H1 (cell line): Measurements from ENCODE around the gene CD300E. TPM values are rescaled to one million over a fixed set of nuclear protein-coding genes. Genes with fewer than 3 reads are reported as not detected.

ENCODE experiments used
- CTCF ChIA-PET: fragments of 300-600 bp; sonication (Branson Sonifier 250); formaldehyde crosslinking; loops from one replicate; lab custom pipeline; 2021; ENCODE audit not compliant: partially characterized antibody; lab: Charles Lee
- POLR2A ChIA-PET: fragments of 300-600 bp; sonication (Branson Sonifier 250); formaldehyde crosslinking; loops from one replicate; lab custom pipeline; 2021; ENCODE audit warnings: inconsistent platforms; ENCODE audit not compliant: partially characterized antibody; lab: Charles Lee
- DNase-seq, 2 experiments: peaks; one replicate each; pipeline versions ENCODE4 v3.0.0 to v3.0.0-alpha.2; 2010 to 2022; ENCODE audit warnings: low spot score in 2 of 2, low read depth in 1 of 2, mixed read lengths in 1 of 2
- FAIRE-seq: peaks from 2 replicates; lab custom pipeline; 2011; peaks lifted over from hg19 to GRCh38; lab: Jason Lieb, UNC
- H2AFZ ChIP-seq: 2 replicates; pipeline ENCODE4 v1.8.1; 2012; ENCODE audit warnings: low read length, inconsistent platforms
- H2AK5ac ChIP-seq: 2 replicates; pipeline ENCODE4 v1.6.1; 2013; ENCODE audit warnings: low read depth, low read length
- H2BK120ac ChIP-seq: replicated peaks from 2 replicates; pipeline ENCODE3; 2013; ENCODE audit warnings: low read depth, low read length, inconsistent platforms
- H2BK12ac ChIP-seq: 2 replicates; pipeline ENCODE4 v1.6.1; 2013; ENCODE audit warnings: low read depth, low read length
- H2BK15ac ChIP-seq: 2 replicates; pipeline ENCODE4 v1.6.1; 2013; ENCODE audit warnings: low read length
- H2BK20ac ChIP-seq: 2 replicates; pipeline ENCODE4 v1.6.1; 2013; ENCODE audit warnings: low read length
- H2BK5ac ChIP-seq: 2 replicates; pipeline ENCODE4 v1.6.1; 2013; ENCODE audit warnings: low read depth, low read length
- H3K14ac ChIP-seq: 2 replicates; pipeline ENCODE4 v1.6.1; 2013; ENCODE audit warnings: inconsistent platforms; ENCODE audit not compliant: insufficient read length
- H3K18ac ChIP-seq: 2 replicates; pipeline ENCODE4 v1.6.1; 2013; ENCODE audit warnings: low read length; ENCODE audit errors: extremely low read depth
- H3K23ac ChIP-seq: 2 replicates; pipeline ENCODE4 v1.6.1; 2013; ENCODE audit warnings: inconsistent platforms; ENCODE audit not compliant: insufficient read length
- H3K23me2 ChIP-seq: 2 replicates; pipeline ENCODE4 v1.6.1; 2013; ENCODE audit warnings: low read depth, low read length
- H3K27ac ChIP-seq: 2 replicates; pipeline ENCODE4 v1.6.1; 2011; ENCODE audit warnings: low read depth, low read length, inconsistent platforms
- H3K27me3 ChIP-seq, 4 experiments: replicated peaks in 1 of 4; 1 replicate in 1 of 4; 2 replicates in 3 of 4; pipeline versions ENCODE4 v1.6.1 to v1.8.1; 2011 to 2013; ENCODE audit warnings: low read length in 3 of 4, mild to moderate bottlenecking in 3 of 4, inconsistent platforms in 2 of 4, mixed read lengths in 2 of 4, moderate library complexity in 1 of 4; ENCODE audit not compliant: control insufficient read depth in 3 of 4, insufficient read depth in 3 of 4; ENCODE audit errors: extremely low read depth in 1 of 4
- H3K36me3 ChIP-seq, 4 experiments: 2 replicates each; pipeline versions ENCODE4 v1.6.1 to v1.8.1; 2011 to 2013; ENCODE audit warnings: mild to moderate bottlenecking in 4 of 4, low read length in 3 of 4, moderate library complexity in 2 of 4, control low read depth in 1 of 4, inconsistent platforms in 1 of 4; ENCODE audit not compliant: insufficient read depth in 4 of 4, control insufficient read depth in 2 of 4
- H3K4ac ChIP-seq: replicated peaks from 2 replicates; pipeline ENCODE3; 2013; ENCODE audit warnings: low read length, low read depth, mixed read lengths, inconsistent platforms; ENCODE audit not compliant: insufficient read length
- H3K4me1 ChIP-seq, 4 experiments: replicated peaks in 1 of 4; 1 replicate in 1 of 4; 2 replicates in 3 of 4; pipeline versions ENCODE4 v1.6.1 to v1.8.1; 2011 to 2013; ENCODE audit warnings: low read length in 3 of 4, inconsistent platforms in 2 of 4, mixed read lengths in 1 of 4; ENCODE audit not compliant: insufficient read depth in 4 of 4, control insufficient read depth in 3 of 4
- H3K4me2 ChIP-seq, 2 experiments: 2 replicates each; pipeline versions ENCODE4 v1.6.1 to v1.8.1; 2011 to 2013; ENCODE audit warnings: low read depth in 2 of 2, low read length in 2 of 2, control low read depth in 1 of 2, inconsistent platforms in 1 of 2, mild to moderate bottlenecking in 1 of 2; ENCODE audit not compliant: insufficient read depth in 1 of 2
- H3K4me3 ChIP-seq, 4 experiments: fragments of 200-600, 300-600 bp in 1 of 4; sonication (generic), shearing (Covaris generic), sonication (Bioruptor Twin) in 1 of 4; 2 replicates each; pipeline versions ENCODE4 v1.5.1 to v1.8.1; 2011 to 2016; ENCODE audit warnings: low read length in 4 of 4, low read depth in 3 of 4, control low read depth in 2 of 4, inconsistent platforms in 2 of 4, mild to moderate bottlenecking in 2 of 4, mixed read lengths in 1 of 4, moderate library complexity in 1 of 4; ENCODE audit not compliant: insufficient read depth in 2 of 4; ENCODE audit errors: extremely low read depth in 1 of 4
- H3K56ac ChIP-seq: replicated peaks from 2 replicates; pipeline ENCODE3; 2013; ENCODE audit warnings: low read depth, mild to moderate bottlenecking, mixed read lengths, low read length, inconsistent platforms; ENCODE audit not compliant: insufficient read length
- H3K79me1 ChIP-seq: 2 replicates; pipeline ENCODE4 v1.6.1; 2013; ENCODE audit warnings: low read depth, low read length, control low read depth
- H3K79me2 ChIP-seq, 2 experiments: 2 replicates each; pipeline versions ENCODE4 v1.6.1 to v1.8.1; 2012 to 2013; ENCODE audit warnings: low read length in 2 of 2, mild to moderate bottlenecking in 2 of 2, inconsistent platforms in 1 of 2; ENCODE audit not compliant: insufficient read depth in 2 of 2, control insufficient read depth in 1 of 2
- H3K9ac ChIP-seq, 4 experiments: replicated peaks in 1 of 4; 1 replicate in 1 of 4; 2 replicates in 3 of 4; pipeline versions ENCODE4 v1.6.1 to v1.8.1; 2011 to 2013; ENCODE audit warnings: low read depth in 3 of 4, low read length in 3 of 4, control low read depth in 2 of 4, mild to moderate bottlenecking in 2 of 4, moderate library complexity in 2 of 4, inconsistent platforms in 1 of 4; ENCODE audit errors: extremely low read depth in 1 of 4
- H3K9me3 ChIP-seq, 2 experiments: 2 replicates each; pipeline versions ENCODE4 v1.6.1 to v1.8.1; 2012 to 2013; ENCODE audit warnings: mild to moderate bottlenecking in 2 of 2, moderate library complexity in 2 of 2, control low read depth in 1 of 2, inconsistent platforms in 1 of 2, low read depth in 1 of 2, low read length in 1 of 2, mixed read lengths in 1 of 2; ENCODE audit not compliant: insufficient read depth in 2 of 2
- H4K20me1 ChIP-seq, 2 experiments: replicated peaks in 1 of 2; 2 replicates each; pipeline versions ENCODE3 to v1.8.1; 2011 to 2013; ENCODE audit warnings: inconsistent platforms in 2 of 2, low read length in 2 of 2, mild to moderate bottlenecking in 1 of 2; ENCODE audit not compliant: insufficient read depth in 2 of 2, control insufficient read depth in 1 of 2
- H4K5ac ChIP-seq: 2 replicates; pipeline ENCODE4 v1.6.1; 2013; ENCODE audit warnings: low read length, low read depth, mixed read lengths, inconsistent platforms; ENCODE audit not compliant: insufficient read length
- H4K8ac ChIP-seq: 2 replicates; pipeline ENCODE4 v1.8.0; 2013; ENCODE audit warnings: mild to moderate bottlenecking, moderate library complexity, low read length, inconsistent platforms; ENCODE audit not compliant: insufficient read depth; ENCODE audit errors: extremely low read depth
- H4K91ac ChIP-seq: replicated peaks from 2 replicates; pipeline ENCODE3; 2013; ENCODE audit warnings: low read length, mixed read lengths, inconsistent platforms; ENCODE audit not compliant: insufficient read length
- CREB1 ChIP-seq: IDR thresholded peaks from 2 replicates; pipeline ENCODE4 v1.6.1; 2012; ENCODE audit warnings: inconsistent platforms
- CTCF ChIP-seq, 3 experiments: IDR thresholded peaks; 1 replicate in 2 of 3; 2 replicates in 1 of 3; pipeline versions ENCODE4 v1.5.1 to v1.6.1; 2011; ENCODE audit warnings: low read length in 3 of 3, mild to moderate bottlenecking in 3 of 3, inconsistent platforms in 2 of 3, low read depth in 1 of 3, moderate library complexity in 1 of 3; ENCODE audit not compliant: insufficient read depth in 1 of 3; ENCODE audit errors: control extremely low read depth in 1 of 3
- EP300 ChIP-seq, 2 experiments: IDR thresholded peaks; 1 replicate in 1 of 2; 2 replicates in 1 of 2; pipeline ENCODE4 v1.6.1; 2011 to 2012; ENCODE audit warnings: low read depth in 2 of 2, low read length in 2 of 2, mild to moderate bottlenecking in 2 of 2, borderline replicate concordance in 1 of 2, inconsistent platforms in 1 of 2, moderate library complexity in 1 of 2
- KDM1A ChIP-seq: fragments of 200-600, 300-600 bp; sonication (generic); IDR thresholded peaks from 2 replicates; pipeline ENCODE4 v1.7.1; 2016; ENCODE audit warnings: mild to moderate bottlenecking, low read length, borderline replicate concordance
- RAD21 ChIP-seq, 2 experiments: IDR thresholded peaks in 1 of 2; conservative IDR thresholded peaks in 1 of 2; 2 replicates each; pipeline ENCODE4 v1.6.1; 2011; ENCODE audit warnings: low read depth in 2 of 2, low read length in 2 of 2, improper control_type of control experiment in 1 of 2, inconsistent platforms in 1 of 2, mild to moderate bottlenecking in 1 of 2, moderate library complexity in 1 of 2
- WGBS, 2 experiments: shearing (Covaris generic) in 1 of 2; methylation state at CpG; one replicate each; pipeline versions ENCODE4 v1.1.6 to v1.1.7; 2013 to 2015; ENCODE audit warnings: low lambda C conversion rate in 2 of 2, mixed read lengths in 2 of 2, inconsistent platforms in 1 of 2, low coverage in 1 of 2, missing lambda C conversion rate in 1 of 2; ENCODE audit not compliant: insufficient replicate concordance in 2 of 2, insufficient coverage in 1 of 2, insufficient read length in 1 of 2; ENCODE audit errors: extremely low coverage in 1 of 2, missing lambda C conversion rate in 1 of 2; 5-methylcytosine and 5-hydroxymethylcytosine counted together
- polyA plus RNA-seq, 7 experiments: library from polyadenylated mRNA; depleted of rRNA in 3 of 7; stranded (reverse) in 5 of 7; unstranded in 2 of 7; fragments of >200 nt in 5 of 7; fragments of 200-250 nt in 2 of 7; gene quantifications; 1 replicate in 5 of 7; 2 replicates in 1 of 7; 4 replicates in 1 of 7; pipeline versions ENCODE4 v1.2.1 to v1.2.3, GENCODE V29; 2011 to 2013; ENCODE audit warnings: missing spikeins in 2 of 7, mixed read lengths in 2 of 7
- total RNA-seq: library from RNA; stranded (reverse); fragmentation: NEBNext Ultra II Directional; extraction: Animal tissue kit (Norgen Biotek cat#: 25700); gene quantifications from 2 replicates; pipeline ENCODE4 v1.2.1, GENCODE V29; 2021

CD300E gene
- total and polyA plus RNA-seq, 2 of the 8 experiments (the other 6 are each of a cell fraction or from before 2014, with no cell fraction given), result not detected

- Histone ChIP-seq H3K79me1 (peaks cover 7% of the 10 kb centered on the region), H3K23me2 (peaks cover 16% of the 10 kb centered on the region), H3K18ac (no peak overlapping the region), H2BK15ac (no peak overlapping the region), H2AK5ac (no peak overlapping the region), H3K9me3 (no peaks in the 10 kb centered on the region), H3K4ac (no peak overlapping the region), H2BK5ac (no peak overlapping the region), H3K4me2 (peak overlapping the region in 1 of 2 experiments; percentile 45; a peak in 2 of 4 replicates), H3K27ac (no peak overlapping the region), H3K4me1 (peaks cover 0 to 3% (median 2%) of the 10 kb centered on the region in 4 experiments; a peak in 3 of 7 replicates), H3K9ac (no peak overlapping the region), H2BK120ac (no peak overlapping the region), H2BK20ac (0 out of 2 replicates have a peak overlapping the region, but pooled peaks have one; percentile 43), H3K4me3 (no peak overlapping the region), H2AFZ (peak overlapping the region; percentile 83; the same call in 1 of the 2 replicates), H4K20me1 (peaks cover 0 to 13% of the 10 kb centered on the region in 2 experiments), H3K79me2 (no peaks in the 10 kb centered on the region; a peak in 1 of 4 replicates), H4K8ac (no peak overlapping the region), H3K23ac (no peak overlapping the region), H4K5ac (no peak overlapping the region), H4K91ac (no peak overlapping the region), H3K36me3 (no peaks in the 10 kb centered on the region), H3K27me3 (peaks cover 0 to 2% (median 0%) of the 10 kb centered on the region in 4 experiments; a peak in 2 of 7 replicates), H3K14ac (no peak overlapping the region), H2BK12ac (no peak overlapping the region), H3K56ac (no peak overlapping the region)
- 45% methylated on average over 9 of the region's 9 CpGs; no CpG with 5 or more reads in 1 of the 2 experiments for WGBS, 2 experiments
- peak; percentile 31 to 85 for DNase-seq
- FAIRE-seq, result peak; percentile 92
- POLR2A ChIA-PET, result no interaction called here
- TF ChIP-seq RAD21 (IDR thresholded peaks at IDR 0.05 in 1 of 2, conservative IDR thresholded peaks at IDR 0.05 in 1 of 2; ENCODE audit: low read depth in 2 of 2, low read length in 2 of 2), result peak; percentile 71 to 77
- no peak for TF ChIP-seq EP300 (IDR thresholded peaks at IDR 0.05; ENCODE audit: borderline replicate concordance in 1 of 2, low read depth in 2 of 2, low read length in 2 of 2)
- TF ChIP-seq CTCF (IDR thresholded peaks at IDR 0.05; ENCODE audit: control extremely low read depth in 1 of 3, insufficient read depth in 1 of 3, low read depth in 1 of 3, low read length in 3 of 3), result peak; percentile 72 to 95 (median 76)
- no peak for TF ChIP-seq KDM1A
- no peak for TF ChIP-seq CREB1
- CTCF ChIA-PET, result interaction anchor here (0.6 to 4.2 kb wide), 56 partner anchors 8 to 359 kb away, joined by 3 to 33 read pairs (median 4); partner anchors contain the start of genes BTBD17, CD300LD and RAB37
Observed at GRCh38 chr17:74566132-74566753, 57.3 kb downstream of the CD300E start.
